Raji (cell line): ENCODE results near the gene NSRP1.

ENCODE experiments used
- POLR2A ChIP-seq: IDR thresholded peaks from 2 replicates; pipeline ENCODE4 v1.6.1; 2011; ENCODE audit warnings: low read depth, low read length, control low read depth; ENCODE audit not compliant: insufficient read depth

NSRP1 gene

DNA sequence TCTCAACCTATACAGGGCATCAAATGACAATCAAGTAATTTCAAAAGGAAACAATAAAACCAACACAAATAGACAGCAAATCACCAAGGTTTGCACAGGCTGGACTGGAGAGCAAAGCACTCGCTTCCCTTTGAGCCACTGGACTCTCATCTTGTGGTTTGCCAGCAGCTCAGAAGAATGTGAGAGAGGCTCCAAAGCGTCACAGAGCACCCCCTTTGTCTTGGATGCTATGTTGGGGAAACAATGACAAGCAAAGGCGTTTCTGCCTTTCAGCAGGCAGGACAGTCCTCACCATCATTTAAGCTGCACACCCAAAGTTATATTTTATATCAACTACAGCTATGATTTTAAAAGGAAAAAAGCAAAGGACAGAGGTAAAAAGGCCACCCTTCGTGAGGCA is 105.6 kb downstream of the NSRP1 start:
- TF ChIP-seq POLR2A, result no peak

DNA sequence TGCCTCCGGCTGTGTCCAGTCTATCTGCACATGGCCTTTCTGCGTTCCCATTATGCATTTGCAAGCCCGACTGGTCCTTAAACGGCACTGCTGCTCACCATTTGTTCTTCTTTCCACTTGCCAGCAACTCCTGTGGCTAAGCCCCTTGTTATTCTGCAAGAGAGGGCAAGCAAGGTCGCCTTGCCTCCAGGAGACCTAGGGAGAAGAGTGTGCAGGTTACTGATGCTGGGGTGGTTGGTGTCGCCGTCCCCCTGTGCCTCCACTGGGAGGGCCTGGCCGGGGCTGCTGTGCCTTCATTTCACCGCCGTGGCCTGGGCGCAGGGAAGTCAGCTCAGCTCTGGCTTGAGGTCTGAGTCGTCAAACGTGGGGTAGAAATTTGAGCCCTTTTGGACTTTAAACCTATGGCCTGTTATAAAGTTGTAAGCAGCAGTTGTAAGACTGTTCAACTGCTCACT is 106.1 kb downstream of the NSRP1 start:
- no peak for TF ChIP-seq POLR2A

DNA sequence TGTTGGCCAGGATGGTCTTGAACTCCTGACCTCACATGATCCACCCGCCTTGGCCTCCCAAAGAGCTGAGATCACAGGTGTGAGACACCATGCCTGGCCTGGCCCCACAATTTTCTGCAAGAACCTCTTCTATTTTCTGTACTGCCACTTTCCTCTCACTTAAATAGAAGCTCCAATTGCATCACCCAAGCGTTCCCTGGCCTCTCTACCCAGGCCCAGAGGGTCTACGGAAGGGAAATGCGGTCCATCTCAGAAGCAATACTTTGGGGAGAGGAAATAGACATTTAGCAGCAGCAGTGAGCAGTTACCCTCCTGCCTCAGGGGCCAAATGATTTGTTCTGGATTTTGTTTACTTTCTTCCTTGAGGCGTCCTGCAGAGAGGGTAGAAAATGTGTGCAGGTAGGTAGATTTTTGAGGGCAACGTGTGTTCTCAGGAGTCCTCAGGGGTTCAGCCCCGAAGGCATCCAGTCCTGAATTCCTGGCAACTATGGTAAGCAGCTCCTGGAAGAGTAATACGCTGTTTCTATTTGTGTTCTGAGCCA is 107.9 kb downstream of the NSRP1 start:
- no peak for TF ChIP-seq POLR2A

DNA sequence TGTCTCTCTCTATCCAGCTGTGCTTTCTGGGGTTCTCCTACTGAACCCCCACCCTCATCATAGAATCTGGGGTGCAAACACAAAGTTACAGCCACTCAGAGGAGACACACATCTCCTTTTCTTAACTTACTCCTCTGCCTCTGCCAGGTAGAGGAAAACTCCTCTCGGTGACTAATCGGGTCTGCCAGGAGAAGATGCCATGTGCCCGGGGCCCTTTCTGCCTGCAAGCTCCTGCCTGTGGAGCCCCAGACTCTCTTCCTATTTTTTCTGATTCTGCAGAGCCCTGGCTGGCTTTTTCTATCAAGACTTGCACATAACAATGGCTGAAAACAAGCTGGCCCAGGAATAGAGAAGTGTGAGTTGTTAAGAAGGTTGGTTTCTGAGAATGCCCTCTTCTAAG is 108.5 kb downstream of the NSRP1 start:
- TF ChIP-seq POLR2A, result no peak

DNA sequence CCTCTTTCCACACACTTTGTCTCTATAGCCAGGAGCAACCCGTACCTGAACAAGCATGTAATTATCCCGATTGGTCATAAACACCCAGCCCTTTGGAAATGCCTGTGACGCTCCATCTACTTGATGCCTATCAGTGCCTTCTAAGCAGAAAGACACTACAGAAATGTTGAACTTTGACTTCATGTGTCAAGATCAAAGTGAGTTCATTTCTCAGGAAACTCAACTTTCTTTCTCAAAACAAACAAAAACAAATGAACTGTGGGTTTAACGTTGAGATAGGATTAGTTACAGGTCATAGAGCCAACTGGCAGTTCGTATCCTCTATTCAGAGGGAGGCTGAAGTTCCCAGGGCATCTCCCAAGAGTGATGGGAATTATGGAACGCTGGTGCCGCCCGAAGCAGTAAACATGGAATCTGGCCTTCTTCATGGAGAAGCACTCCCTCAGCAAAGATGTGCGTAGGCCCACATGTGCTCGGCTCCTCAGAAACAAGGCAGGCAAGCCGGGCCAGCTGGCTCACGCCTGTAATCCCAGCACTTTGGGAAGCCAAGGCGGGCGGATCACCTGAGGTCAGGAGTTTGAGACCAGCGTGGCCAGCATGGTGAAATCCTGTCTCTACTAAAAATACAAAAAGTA is 109.4 kb downstream of the NSRP1 start:
- no peak for TF ChIP-seq POLR2A

DNA sequence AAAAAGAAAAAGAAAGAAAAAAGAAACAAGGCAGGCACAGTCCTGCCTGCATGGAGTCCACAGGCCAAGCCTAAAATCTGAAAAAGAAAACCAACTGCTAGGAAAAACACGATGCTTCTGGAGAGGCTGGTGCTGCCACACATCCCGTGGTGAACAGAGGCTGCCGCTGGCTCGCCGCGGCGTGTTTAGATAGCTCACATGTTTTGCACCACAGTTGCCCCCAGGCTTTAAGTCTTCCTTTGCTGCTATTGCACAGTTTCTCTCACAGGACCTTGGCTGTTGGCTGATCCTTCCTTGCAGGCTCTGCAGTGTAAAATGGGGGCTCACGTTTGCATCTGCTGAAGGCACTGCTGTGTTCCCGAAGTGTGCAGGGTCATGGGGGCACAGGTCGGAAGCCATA is 110.3 kb downstream of the NSRP1 start:
- TF ChIP-seq POLR2A, result no peak

DNA sequence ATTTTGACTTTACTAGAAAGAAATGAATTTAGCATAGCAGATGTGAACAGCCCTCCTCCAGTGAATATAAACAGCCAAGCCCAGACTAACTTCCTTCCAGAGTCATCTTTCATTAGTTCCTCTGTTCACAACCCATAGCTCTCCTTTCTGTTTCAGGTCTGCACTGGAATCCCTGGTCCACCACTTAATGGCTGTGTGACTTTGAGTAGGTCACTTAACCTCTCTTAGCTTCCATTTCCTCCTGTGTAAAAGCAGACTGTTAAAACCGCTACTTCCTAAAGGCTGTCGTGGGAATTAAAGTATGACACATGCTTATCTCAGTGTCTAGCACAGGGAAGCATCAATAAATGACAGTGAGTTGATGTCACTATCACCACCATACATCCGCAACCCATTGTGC is 111.4 kb downstream of the NSRP1 start:
- TF ChIP-seq POLR2A, result no peak

DNA sequence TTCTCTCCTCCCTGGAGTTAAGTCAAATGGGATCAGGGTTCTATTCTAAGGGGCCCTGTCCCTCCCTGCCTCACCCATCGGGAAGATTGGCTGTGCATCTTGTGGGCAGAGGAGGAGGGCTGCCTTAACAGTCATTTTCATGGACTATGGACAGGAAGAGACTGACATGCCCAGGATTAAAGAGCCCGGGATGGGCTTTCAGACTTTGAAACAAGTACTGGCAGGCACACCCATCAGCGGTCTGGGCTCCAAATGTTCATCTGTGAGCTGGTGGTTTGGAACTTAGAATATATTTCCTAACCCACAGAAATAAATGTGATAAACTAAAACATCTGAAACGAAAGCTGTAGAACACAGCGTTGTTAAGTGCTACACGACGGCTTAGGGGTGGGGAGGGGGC is 112.4 kb downstream of the NSRP1 start:
- TF ChIP-seq POLR2A, result no peak

DNA sequence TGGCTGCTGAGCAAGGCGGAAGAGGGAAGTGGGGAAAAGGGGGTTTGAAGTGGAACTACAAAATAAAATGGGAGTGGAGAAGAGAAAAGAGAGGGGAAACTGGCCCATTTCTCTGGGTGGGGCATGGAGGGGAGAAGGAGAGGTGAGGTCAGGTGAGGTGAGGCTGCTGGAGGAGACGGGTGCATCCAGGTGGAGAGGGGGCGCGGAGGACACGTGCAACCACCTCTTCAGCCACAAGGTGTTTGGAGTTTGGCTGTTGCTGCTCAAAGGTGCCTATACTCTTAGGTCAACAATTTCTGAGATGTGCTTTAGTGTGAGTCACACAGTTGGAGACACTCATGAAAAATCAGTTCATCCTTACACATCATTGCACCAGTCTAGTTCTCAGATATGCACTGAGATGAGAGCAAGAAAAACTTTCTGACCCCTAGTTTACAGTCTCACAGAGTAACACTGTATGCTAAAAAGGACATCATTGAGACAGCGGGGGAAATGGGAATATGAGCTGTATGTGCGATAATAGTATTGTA is 114.0 kb downstream of the NSRP1 start:
- no peak for TF ChIP-seq POLR2A

DNA sequence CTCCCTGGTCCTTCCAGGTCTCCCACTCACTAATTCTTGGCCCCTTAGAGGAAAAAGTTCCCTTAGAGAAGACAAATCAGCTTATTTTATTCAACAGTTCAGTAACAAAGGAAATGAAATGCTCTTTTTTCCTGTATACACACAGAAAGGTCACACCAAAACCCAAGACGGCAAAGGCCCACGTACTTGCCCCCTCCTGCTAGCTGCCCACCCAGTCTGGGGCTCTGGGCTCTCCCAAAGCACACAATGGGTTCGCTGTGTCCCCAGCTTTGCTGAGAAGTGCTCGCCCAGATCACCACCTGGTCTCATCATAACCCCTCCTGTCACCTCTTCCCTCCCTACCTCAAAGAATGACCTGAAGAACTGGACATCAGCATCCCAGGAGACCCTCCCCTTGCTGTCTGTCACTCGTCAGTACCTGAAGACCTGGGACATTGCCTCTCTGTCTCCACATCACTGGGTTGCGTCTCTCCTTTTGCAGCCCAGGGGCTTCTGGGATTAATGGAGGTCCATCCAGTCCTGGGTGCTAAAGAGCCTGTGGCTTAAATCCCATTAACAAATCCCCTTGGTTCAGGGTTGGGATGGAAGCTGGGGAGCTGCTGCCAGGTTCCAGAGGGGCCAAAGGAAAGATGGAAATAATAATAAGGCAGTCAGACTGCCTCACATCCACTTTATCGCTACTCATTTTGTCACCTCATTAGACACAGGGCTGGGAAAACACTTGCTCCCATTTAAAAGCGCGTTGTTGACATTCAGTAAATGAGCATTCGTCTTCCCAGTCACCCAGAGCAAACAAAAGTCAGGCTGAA is 115.6 kb downstream of the NSRP1 start:
- no peak for TF ChIP-seq POLR2A

DNA sequence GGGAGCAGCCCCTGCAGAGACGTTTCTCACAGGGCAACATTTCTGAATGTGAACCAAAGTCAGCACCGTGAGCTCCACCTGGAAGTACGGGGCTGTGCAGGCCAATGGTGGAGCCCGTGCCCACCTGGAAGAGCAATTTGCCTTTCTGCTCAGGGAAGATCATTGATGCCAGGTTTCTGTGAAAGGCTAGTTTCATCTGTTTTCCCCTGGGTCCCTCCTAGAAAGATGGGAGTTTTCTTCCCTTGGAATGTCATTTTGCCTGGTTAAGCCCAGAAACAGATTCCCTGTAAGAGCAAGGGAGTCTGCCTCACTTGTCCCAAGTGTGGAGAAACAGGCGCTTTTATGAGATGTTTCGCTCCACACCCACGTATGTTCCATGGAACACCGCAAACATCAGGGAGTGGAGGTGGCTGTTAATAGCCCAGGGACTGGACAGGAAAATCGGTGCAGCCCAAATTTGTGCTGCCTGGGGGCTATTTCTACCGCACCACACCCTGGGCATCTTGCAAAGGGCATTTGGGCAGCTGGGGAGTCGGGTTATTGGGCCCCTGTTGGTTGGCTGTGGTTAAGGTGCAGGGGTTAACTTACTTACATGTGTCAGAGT is 116.3 kb downstream of the NSRP1 start:
- no peak for TF ChIP-seq POLR2A

DNA sequence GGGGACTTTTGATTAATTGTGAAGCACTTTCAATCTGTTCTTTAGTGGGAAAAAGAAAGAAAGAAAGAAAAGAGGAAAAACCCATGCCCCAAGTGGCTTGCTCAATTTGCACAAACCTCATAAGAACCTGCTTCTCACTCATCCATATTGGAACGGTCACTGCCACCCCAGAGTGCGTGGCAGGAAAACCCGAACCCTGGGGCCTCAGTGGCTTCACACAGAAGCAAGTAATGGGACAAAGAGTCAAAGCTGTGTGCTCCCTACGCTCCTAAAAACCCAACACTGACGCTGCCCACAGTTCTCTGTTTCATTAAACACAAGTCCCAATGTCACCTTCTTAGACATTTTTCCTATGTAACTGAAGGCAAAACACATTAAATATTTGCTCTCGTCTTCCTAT is 117.7 kb downstream of the NSRP1 start:
- TF ChIP-seq POLR2A, result no peak

DNA sequence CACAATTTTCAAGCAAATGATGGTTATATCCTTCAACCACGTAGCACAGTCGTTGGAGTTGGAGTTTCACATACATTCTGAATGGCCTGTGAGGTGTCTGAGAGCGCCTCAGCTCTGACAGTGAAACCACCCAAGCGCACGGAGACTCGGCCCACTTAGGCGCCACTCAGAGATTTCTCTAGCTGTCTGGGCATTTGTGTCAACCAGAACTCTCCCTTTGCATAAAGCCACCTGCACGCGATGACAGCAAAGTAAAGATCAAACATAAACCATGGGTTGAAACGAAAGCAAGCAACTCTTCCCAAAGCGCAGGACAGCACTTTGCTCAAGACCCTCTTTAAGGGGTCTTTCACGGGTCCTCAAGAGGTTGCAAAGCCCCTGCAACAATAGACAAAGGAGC is 118.3 kb downstream of the NSRP1 start:
- TF ChIP-seq POLR2A, result no peak

DNA sequence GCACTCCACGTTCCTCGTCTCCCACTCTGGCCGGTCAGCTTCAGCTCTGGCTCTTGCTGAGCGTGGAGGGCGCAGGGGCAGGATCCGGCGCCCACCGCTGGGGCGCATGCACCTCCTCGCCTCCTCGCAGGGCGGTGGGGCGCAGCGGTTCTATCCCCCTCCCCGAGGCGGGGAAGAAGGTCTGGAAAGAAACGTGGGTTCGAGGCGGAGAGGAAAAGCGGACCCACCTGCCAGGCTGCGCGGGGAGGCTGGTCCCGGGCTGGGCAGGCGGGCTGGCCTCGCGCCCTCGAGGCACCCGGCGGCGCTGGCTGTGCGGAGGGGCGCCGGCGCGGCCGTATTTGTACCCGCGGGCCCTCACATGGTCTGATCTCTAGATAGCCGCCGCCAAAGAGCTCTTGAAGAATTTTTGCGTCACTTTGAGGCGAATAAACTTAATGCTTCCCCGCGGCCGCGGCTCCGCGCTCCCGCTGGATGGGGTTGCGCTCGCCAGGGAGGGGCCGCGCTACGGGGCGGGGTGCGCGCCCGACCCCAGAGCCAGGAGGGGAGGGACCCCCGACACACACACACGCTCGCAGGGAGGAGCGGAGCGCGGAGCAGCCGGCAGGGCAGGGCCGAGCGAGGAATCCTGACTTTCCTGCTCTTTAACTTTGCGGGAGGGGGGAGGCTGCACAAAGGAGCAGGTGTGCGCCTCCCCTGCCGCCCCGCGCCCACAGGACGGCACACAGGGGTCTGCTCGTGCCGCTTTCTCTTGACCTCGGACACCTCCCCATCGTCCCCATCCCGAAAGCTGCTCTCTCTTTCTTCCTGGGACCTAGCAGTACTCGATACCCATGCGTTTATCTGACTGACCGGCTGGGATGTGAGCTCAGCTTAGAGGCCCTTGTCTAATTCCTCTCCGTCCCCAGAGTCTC is 119.0 kb downstream of the NSRP1 start, which contains the start of gene SLC6A4:
Gene SLC6A4, minus strand, starts transcription at position 312 of the 911 bp plus-strand sequence. CDS start 13,739 bp downstream, outside the sequence.
- TF ChIP-seq POLR2A, result no peak
